HG02588 (cell line): ENCODE results near the gene ASTN2.
"Not testable (repeated sequence)": the region's sequence is repeated elsewhere in the genome, so short reads cannot be mapped to it uniquely, and the experiment has no call there.

Experiments
- ATAC-seq: cut with Tn5 transposase; IDR thresholded peaks from one replicate; pipeline ENCODE4 v1.9.1; 2021; ENCODE audit warnings: mild to moderate bottlenecking, moderate library complexity; ENCODE audit not compliant: unreplicated experiment

The ASTN2 gene

GRCh38 chr9:116939161-116939560, 475.7 kb downstream of the ASTN2 start:
- ATAC-seq = no peak

DNA sequence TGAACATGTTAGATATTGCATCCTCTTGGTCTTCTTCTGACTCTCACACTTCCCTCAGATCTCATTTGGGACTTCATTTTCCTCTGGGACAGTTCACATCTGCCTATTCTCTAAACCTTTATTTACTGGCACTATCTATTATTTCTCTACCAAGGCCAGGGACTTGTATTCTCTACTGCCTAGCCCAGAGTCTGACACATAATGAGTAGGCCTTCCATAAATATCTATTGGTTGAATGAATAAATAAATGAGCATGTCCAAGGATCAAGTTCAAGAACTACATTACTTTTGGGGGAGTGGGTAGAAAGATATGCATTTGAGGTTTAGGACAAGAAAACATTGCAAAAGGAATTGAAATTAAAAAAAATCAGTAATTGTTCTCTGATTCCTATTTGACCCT, 477.5 kb downstream of the ASTN2 start:
- no peak for ATAC-seq

GRCh38 chr9:116935149-116935897, 479.5 kb downstream of the ASTN2 start:
- ATAC-seq = peak; percentile 44

- ATAC-seq = no peak
Measured at GRCh38 chr9:116934131-116934530, 480.7 kb downstream of the ASTN2 start.

DNA sequence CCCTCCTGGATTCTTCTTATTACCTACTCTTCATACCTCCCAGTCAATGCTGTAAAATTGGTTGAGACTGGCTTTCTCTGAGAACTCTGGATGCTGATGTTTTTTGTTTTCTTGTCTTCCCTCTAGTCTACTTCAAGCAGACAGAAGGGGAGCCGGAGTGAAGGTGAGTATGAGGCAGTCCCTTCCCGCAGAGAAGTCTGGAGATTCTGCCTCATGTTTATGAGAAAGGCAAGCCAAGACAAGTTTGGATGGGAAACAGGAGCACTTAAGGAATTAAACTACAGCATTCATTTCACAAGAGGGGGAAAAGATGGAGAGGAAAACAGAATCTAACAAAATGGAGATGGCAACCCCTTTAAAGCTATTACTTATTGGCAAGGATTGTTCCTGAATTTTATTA, 481.6 kb downstream of the ASTN2 start:
- ATAC-seq = no peak

DNA sequence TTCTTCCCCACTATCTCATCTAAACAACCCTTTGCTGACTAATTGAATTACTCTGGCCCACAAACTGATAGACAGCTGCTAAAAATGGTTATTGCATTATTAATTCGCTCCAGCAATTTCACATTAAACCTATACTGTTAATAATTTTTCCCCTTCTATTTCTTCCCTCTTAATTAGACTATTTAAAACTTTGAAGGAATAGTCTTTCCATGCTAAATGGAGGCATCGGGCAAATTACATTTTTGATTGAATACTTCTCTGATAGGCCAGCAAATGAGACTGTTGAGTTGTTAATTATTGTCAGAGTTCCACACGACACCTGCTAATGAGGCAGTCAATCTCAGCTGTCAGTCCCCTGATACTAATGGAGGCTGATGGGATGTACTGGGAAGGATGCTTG, 485.2 kb downstream of the ASTN2 start:
- ATAC-seq = no peak

GRCh38 chr9:116928884-116929283, 486.0 kb downstream of the ASTN2 start:
- no peak for ATAC-seq

GRCh38 chr9:116928289-116928688, 486.6 kb downstream of the ASTN2 start:
- ATAC-seq = no peak

- ATAC-seq = no peak
Measured at GRCh38 chr9:116927726-116928125, 487.1 kb downstream of the ASTN2 start.

GRCh38 chr9:116925121-116925520, 489.7 kb downstream of the ASTN2 start:
- no peak for ATAC-seq

GRCh38 chr9:116924462-116925110, 490.3 kb downstream of the ASTN2 start:
- ATAC-seq = no peak

DNA sequence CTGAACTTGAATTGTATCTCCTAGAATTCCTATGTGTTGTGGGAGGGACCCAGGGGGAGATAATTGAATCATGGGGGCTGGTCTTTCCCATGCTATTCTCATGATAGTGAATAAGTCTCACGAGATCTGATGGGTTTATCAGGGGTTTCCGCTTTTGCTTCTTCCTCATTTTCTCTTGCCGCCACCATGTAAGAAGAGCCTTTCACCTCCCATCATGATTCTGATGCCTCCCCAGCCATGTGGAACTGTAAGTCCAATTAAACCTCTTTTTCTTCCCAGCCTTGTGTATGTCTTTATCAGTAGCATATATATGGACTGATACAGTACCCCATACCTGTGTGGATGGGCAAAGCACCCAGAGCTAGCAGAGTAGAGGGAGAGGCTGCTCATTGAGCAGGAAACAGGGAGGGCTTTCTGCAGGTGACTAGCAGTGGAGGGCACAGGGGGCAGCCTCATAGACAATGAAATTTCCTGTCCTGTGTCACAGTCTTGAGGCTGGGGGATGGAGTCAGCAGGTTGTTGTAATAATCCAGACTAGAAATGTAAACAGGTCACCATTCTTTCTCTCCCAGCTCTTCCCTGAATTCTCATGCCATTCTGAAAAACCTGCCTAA, 496.9 kb downstream of the ASTN2 start:
- ATAC-seq = not testable (repeated sequence)

DNA sequence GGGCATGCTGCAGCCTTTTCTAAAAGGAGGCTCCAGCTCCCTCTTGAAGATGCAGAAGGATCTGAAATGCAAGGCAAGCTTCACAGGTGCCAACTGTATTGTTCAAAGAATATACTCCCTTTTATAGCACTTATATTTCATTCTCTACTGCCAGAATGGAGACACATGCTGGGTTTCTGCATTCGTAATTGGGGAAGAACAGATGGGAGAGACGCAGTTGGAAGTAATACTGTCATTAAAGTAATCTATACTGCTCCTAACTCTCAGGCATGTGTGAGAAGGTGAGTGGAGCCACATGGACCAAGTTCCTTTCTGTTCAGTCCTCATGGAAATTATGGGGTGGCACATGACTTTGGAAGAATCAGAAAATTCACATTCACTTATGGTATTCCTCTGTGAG, 501.3 kb downstream of the ASTN2 start:
- no peak for ATAC-seq

DNA sequence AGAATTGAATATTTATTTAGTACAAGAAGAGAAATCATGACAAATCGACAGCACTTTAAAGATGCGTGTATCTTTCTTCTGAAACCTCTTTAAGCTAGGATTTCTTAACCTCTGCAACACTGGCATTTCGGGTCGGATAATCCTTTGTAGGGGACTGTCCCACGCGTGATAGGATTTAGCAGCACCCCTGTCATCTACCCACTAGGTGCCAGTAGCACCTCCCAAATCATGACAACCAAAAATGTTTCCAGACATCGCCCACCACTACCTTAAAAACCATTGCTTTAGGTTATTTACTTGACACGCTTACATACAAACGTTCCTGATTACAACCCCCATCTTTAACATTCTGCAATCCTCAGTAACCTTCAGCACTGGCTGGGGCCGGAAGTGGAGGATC, 504.7 kb downstream of the ASTN2 start:
- ATAC-seq = no peak

GRCh38 chr9:116907989-116908388, 506.9 kb downstream of the ASTN2 start:
- ATAC-seq = no peak

- no peak for ATAC-seq
Measured at GRCh38 chr9:116905171-116905588, 509.7 kb downstream of the ASTN2 start.

- ATAC-seq = no peak
Measured at GRCh38 chr9:116904165-116904564, 510.7 kb downstream of the ASTN2 start.

GRCh38 chr9:116901260-116901659, 513.6 kb downstream of the ASTN2 start:
- no peak for ATAC-seq

DNA sequence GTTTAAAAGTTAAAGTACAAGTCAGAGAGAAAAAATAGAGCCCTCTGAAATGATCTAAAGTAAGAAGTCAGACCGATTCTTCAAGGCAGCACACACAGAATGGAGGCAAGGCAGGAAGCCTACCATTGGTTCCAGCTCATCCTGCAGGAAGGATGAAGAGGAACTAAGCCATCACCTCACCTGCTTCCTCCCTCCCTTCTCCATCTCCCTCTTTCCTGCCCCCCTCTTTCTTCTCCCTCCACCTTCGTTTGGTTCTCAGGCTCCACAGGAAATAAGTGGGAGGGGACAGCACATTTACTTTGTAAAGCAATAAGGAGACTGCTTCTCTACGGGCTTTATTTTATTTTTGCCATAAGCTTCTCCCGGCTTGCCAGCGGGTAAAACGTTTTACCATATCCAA, 514.3 kb downstream of the ASTN2 start:
- ATAC-seq = no peak

DNA sequence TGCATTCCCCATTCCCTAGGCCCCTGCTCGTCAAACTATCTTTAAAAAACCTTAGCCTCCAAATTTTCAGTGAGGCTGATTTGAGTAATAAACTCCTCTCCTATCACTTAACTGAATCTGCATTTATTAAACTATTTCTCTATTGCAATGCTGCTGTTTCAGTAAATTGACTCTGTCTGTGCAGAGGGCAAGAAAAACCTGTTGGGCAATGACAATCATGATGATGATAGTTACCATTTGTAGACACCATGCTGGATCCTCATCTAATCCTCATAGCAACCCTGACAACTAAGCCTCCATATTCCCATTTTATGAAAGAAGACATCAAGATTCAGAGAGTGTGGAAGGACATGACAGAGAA, 514.9 kb downstream of the ASTN2 start:
- ATAC-seq = no peak

GRCh38 chr9:116899337-116900006, 515.4 kb downstream of the ASTN2 start:
- ATAC-seq = no peak

GRCh38 chr9:116898131-116898530, 516.7 kb downstream of the ASTN2 start:
- ATAC-seq = not testable (repeated sequence)
